Heart left ventricle (tissue), 16 donors: ENCODE measurements around the gene HOXB8. TPM values are rescaled to one million over a fixed set of nuclear protein-coding genes. Genes with fewer than 3 reads are reported as not detected.
A peak's percentile ranks its signal among the peaks of the same experiment; 100 is the strongest.

Source experiments
- ATAC-seq, 4 donors: fragments of 200-7000 bp; cut with Tn5 transposase; one replicate each; pipeline ENCODE4 v1.9.1; 2020 to 2022; ENCODE audit warnings: moderate library complexity in 4 of 4, mild to moderate bottlenecking in 3 of 4, moderate number of reproducible peaks in 1 of 4
- DNase-seq, 5 donors: peaks; one replicate each; pipeline ENCODE4 v3.0.0-alpha.2; 2020
- H3K27ac ChIP-seq, 12 donors: fragments of 200-600 bp; sonication (generic) in 4 of 12; one replicate each; pipeline versions ENCODE4 v1.5.0 to v1.8.0; 2016 to 2022; ENCODE audit warnings: mild to moderate bottlenecking in 2 of 12
- H3K27me3 ChIP-seq, 9 donors: fragments of 200-600 bp; sonication (generic) in 2 of 9; one replicate each; pipeline versions ENCODE4 v1.5.1 to v1.8.0; 2016 to 2022; ENCODE audit warnings: mild to moderate bottlenecking in 3 of 9
- H3K36me3 ChIP-seq, 9 donors: fragments of 200-600 bp; sonication (generic) in 2 of 9; one replicate each; pipeline versions ENCODE4 v1.5.0 to v1.8.0; 2018 to 2022; ENCODE audit warnings: mild to moderate bottlenecking in 2 of 9
- H3K4me1 ChIP-seq, 12 donors: fragments of 200-600 bp; sonication (generic) in 4 of 12; one replicate each; pipeline versions ENCODE4 v1.5.0 to v1.8.0; 2016 to 2022; ENCODE audit warnings: mild to moderate bottlenecking in 3 of 12
- H3K4me3 ChIP-seq, 12 donors: fragments of 200-600 bp; sonication (generic) in 4 of 12; one replicate each; pipeline versions ENCODE4 v1.5.0 to v1.8.0; 2017 to 2022; ENCODE audit warnings: mild to moderate bottlenecking in 9 of 12, moderate library complexity in 4 of 12
- H3K9me3 ChIP-seq, 12 donors: fragments of 200-600 bp; sonication (generic) in 4 of 12; one replicate each; pipeline versions ENCODE4 v1.5.0 to v1.8.0; 2016 to 2022; ENCODE audit warnings: mild to moderate bottlenecking in 1 of 12
- CTCF ChIP-seq, 12 donors: fragments of 200-600 bp; sonication (generic) in 4 of 12; IDR thresholded peaks; one replicate each; pipeline versions ENCODE4 v1.5.0 to v1.8.0; 2018 to 2022; ENCODE audit warnings: antibody characterized with exemption in 12 of 12, mild to moderate bottlenecking in 5 of 12
- POLR2A ChIP-seq, 2 donors: fragments of 450-650 bp; IDR thresholded peaks; one replicate each; pipeline ENCODE4 v1.6.1; 2017; ENCODE audit warnings: antibody characterized with exemption in 2 of 2, mild to moderate bottlenecking in 2 of 2, moderate library complexity in 2 of 2
- WGBS, 4 donors: extraction: QIAGEN DNeasy Blood & Tissue Kit in 2 of 4; methylation state at CpG; one replicate each; pipeline versions ENCODE4 v1.1.5 to v1.1.7; 2013 to 2018; 5-methylcytosine and 5-hydroxymethylcytosine counted together
- intact Hi-C, 10 donors: fragments of 100-400 bp; cut with DNase I; formaldehyde crosslinking; loops; one replicate each; pipeline versions ENCODE4 v1.11.1 to v1.14.2; 2022
- polyA plus RNA-seq, 2 donors: library from polyadenylated mRNA; stranded (reverse); fragments of 200-250 nt; gene quantifications; one replicate each; pipeline ENCODE4 v1.2.3, GENCODE V29; 2013
- total RNA-seq, 9 donors: library from RNA; depleted of rRNA in 2 of 9; stranded (reverse); fragments of >200 nt in 2 of 9; fragmentation: NEBNext Ultra II Directional in 3 of 9; extraction: Animal tissue kit (Norgen Biotek cat#: 25700) in 3 of 9; gene quantifications; one replicate each; pipeline versions ENCODE4 v1.1.0 to v1.2.4, GENCODE V29; 2016 to 2023
- donor health status: ischemic (EF 13 %, LVEDD 7.1; RV severe dilation, severe dysfunction).
- donor health status: healthy with polysubstance abuse.
- donor health status: DM: no; HTN: yes; CAD: no.
- donor health status: DM: no; HTN: no; CAD: no.
- donor health status: ischemic (EF 25% LVEDD 6.9; RV normal size, moderate dysfunction).
- donor health status: ischemic (EF 25% LVEDD 5.7; RV mildly dilated, moderate dysfunction).
- donor health status: healthy.
- donor health status: DM: yes; HTN: yes; CAD: no.
- donor health status: ischemic (EF 35%, LVEDD 5.7; RV mildly dilated, moderate dysfunction).
- donor health status: nonischemic (EF 11% LVEDD 7.7; RV severe dilation, severe dysfunction).
- donor health status: DM: yes; HTN: yes; CAD: no.
- donor health status: PGD.
- donor health status: ischemic (EF 29% LVEDD 5.4; RV normal size, mild dysfunction).
- donor health status: nonischemic (EF 23%, LVEDD 6.1; RV moderate dilation, normal function).

HOXB8 gene
- total and polyA plus RNA-seq, 11 donors = not detected

- H3K4me3 ChIP-seq = peak overlapping the region in 8 of 12 donors; percentile 3 to 54 (median 48)
- peaks cover 74 to 100% (median 98%) of the 10 kb centered on the region in 9 donors for H3K27me3 ChIP-seq
- H3K4me1 ChIP-seq = peaks cover 0 to 47% (median 20%) of the 10 kb centered on the region in 12 donors
- WGBS, 4 donors = 5 to 7% (median 6%) methylated on average over 46 to 54 of the region's 54 CpGs
- peak overlapping the region in 2 of 12 donors; percentile 1 to 97 for H3K27ac ChIP-seq
- DNase-seq (no peak), ATAC-seq (peak in 1 of 4 donors; percentile 43)
- intact Hi-C loops = loop anchor here in 1 of 10 donors (5.0 kb wide), 1 partner anchor 259 kb away; no protein-coding TSS in a partner anchor
- H3K36me3 ChIP-seq = no peaks in the 10 kb centered on the region
- TF ChIP-seq CTCF (IDR thresholded peaks at IDR 0.05) (no peak), POLR2A (IDR thresholded peaks at IDR 0.05) (no peak)
- H3K9me3 ChIP-seq = no peaks in the 10 kb centered on the region
Measured at GRCh38 chr17:48596000-48596734, 18.9 kb downstream of the HOXB8 start.

- TF ChIP-seq POLR2A (IDR thresholded peaks at IDR 0.05) (no peak), CTCF (IDR thresholded peaks at IDR 0.05) (no peak)
- DNase-seq (no peak), ATAC-seq (no peak)
- intact Hi-C loops = loop anchor here in 1 of 10 donors (5.0 kb wide), 1 partner anchor 258 kb away; no protein-coding TSS in a partner anchor
- no peaks in the 10 kb centered on the region for H3K9me3 ChIP-seq
- H3K27me3 ChIP-seq = peaks cover 75 to 100% (median 98%) of the 10 kb centered on the region in 9 donors
- H3K27ac ChIP-seq = peak overlapping the region in 1 of 12 donors; percentile 97
- H3K4me3 ChIP-seq = no peak overlapping the region
- H3K4me1 ChIP-seq = peaks cover 0 to 47% (median 20%) of the 10 kb centered on the region in 12 donors
- no peaks in the 10 kb centered on the region for H3K36me3 ChIP-seq
- 27 to 56% (median 34%) methylated on average over 25 of the region's 25 CpGs for WGBS, 4 donors
Measured at GRCh38 chr17:48595278-48595999, 19.7 kb downstream of the HOXB8 start.

GRCh38 chr17:48594538-48595277 is 20.4 kb downstream of the HOXB8 start:
- Histone ChIP-seq H3K9me3 (no peaks in the 10 kb centered on the region), H3K27ac (peak overlapping the region in 1 of 12 donors; percentile 97), H3K4me3 (no peak overlapping the region), H3K27me3 (peaks cover 68 to 100% (median 98%) of the 10 kb centered on the region in 9 donors), H3K36me3 (no peaks in the 10 kb centered on the region), H3K4me1 (peaks cover 0 to 47% (median 20%) of the 10 kb centered on the region in 12 donors)
- ATAC-seq = no peak
- 27 to 44% (median 34%) methylated on average over 24 to 25 of the region's 25 CpGs for WGBS, 4 donors
- intact Hi-C loops = loop anchor here in 4 of 10 donors (5.0 kb wide), 3 partner anchors 242 to 257 kb away; no protein-coding TSS in a partner anchor
- TF ChIP-seq CTCF (IDR thresholded peaks at IDR 0.05) (no peak), POLR2A (IDR thresholded peaks at IDR 0.05) (no peak)
- no peak for DNase-seq
